Lower leg skin (tissue), 3 donors: ENCODE measurements around the gene KRTAP2-2.

ENCODE experiments used
- POLR2A ChIP-seq, 2 donors: fragments of 450-650 bp; IDR thresholded peaks; one replicate each; pipeline ENCODE4 v1.6.1; 2016 to 2017; ENCODE audit warnings: antibody characterized with exemption in 2 of 2, mild to moderate bottlenecking in 1 of 2, moderate library complexity in 1 of 2
- TF ChIP-seq, protein P1 (sequence below), 3 donors: fragments of 450-650 bp; IDR thresholded peaks; one replicate each; pipeline ENCODE4 v1.5.1; 2016; ENCODE audit warnings: antibody characterized with exemption in 3 of 3, mild to moderate bottlenecking in 3 of 3, moderate library complexity in 2 of 3

DNA sequence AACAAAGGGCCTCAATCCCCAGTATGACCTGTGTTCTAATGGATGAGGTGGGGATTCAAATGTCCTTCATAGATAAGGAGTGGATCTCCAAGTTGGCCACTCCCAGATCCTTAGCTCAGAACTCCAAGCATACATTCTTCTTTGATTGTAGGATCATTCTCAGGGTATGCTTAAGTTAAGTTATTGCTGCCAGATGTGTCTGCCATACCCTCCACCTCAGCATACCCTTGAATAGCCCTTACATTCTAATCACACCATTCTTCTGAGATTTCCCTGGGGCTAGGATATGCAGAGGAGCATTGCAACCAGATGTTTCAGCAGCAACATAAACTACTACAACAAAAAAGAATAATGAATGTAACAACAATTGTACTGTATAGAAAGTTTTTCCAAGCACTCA lies 12.3 kb upstream of the KRTAP2-2 start:
- TF ChIP-seq, protein P1, sequence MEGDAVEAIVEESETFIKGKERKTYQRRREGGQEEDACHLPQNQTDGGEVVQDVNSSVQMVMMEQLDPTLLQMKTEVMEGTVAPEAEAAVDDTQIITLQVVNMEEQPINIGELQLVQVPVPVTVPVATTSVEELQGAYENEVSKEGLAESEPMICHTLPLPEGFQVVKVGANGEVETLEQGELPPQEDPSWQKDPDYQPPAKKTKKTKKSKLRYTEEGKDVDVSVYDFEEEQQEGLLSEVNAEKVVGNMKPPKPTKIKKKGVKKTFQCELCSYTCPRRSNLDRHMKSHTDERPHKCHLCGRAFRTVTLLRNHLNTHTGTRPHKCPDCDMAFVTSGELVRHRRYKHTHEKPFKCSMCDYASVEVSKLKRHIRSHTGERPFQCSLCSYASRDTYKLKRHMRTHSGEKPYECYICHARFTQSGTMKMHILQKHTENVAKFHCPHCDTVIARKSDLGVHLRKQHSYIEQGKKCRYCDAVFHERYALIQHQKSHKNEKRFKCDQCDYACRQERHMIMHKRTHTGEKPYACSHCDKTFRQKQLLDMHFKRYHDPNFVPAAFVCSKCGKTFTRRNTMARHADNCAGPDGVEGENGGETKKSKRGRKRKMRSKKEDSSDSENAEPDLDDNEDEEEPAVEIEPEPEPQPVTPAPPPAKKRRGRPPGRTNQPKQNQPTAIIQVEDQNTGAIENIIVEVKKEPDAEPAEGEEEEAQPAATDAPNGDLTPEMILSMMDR (IDR thresholded peaks at IDR 0.05), result no peak
- TF ChIP-seq POLR2A (IDR thresholded peaks at IDR 0.05), result no peak
